MCF 10A (cell line): ENCODE results near the gene PARD3B. TPM values are rescaled to one million over a fixed set of nuclear protein-coding genes. Genes with fewer than 3 reads are reported as not detected.

ENCODE experiments used
- BruUV-seq: library from RNA; stranded (reverse); fragments of 400-500 nt; replicated peaks from 2 replicates; lab custom pipeline; 2021; lab: Mats Ljungman, UMichigan
- CTCF ChIA-PET: fragments of 300-600 bp; sonication (Branson Sonifier 250); formaldehyde crosslinking; extraction: SDS; loops from one replicate; lab custom pipeline; 2021; ENCODE audit warnings: antibody characterized with exemption, inconsistent platforms; lab: Yijun Ruan, JAX
- POLR2A ChIA-PET: fragments of 300-600, 350-650 bp; sonication (Branson Sonifier 250); formaldehyde crosslinking; extraction: SDS; loops from one replicate; lab custom pipeline; 2020; ENCODE audit warnings: antibody characterized with exemption, inconsistent platforms; lab: Yijun Ruan, JAX
- DNase-seq: peaks from one replicate; pipeline ENCODE4 v3.0.0-alpha.2; 2018; ENCODE audit not compliant: unreplicated experiment
- H3K27ac Mint-ChIP-seq: one replicate; pipeline ENCODE4 v1.8.0; 2022; ENCODE audit warnings: mild to moderate bottlenecking, low read depth, mixed read lengths; ENCODE audit not compliant: unreplicated experiment
- H3K27me3 Mint-ChIP-seq: one replicate; pipeline ENCODE4 v1.8.0; 2022; ENCODE audit warnings: mixed read lengths; ENCODE audit not compliant: insufficient read depth, unreplicated experiment
- H3K36me3 Mint-ChIP-seq: one replicate; pipeline ENCODE4 v1.8.0; 2022; ENCODE audit warnings: mild to moderate bottlenecking, moderate library complexity, mixed read lengths; ENCODE audit not compliant: insufficient read depth, unreplicated experiment
- H3K4me1 Mint-ChIP-seq: one replicate; pipeline ENCODE4 v1.8.0; 2022; ENCODE audit warnings: mixed read lengths; ENCODE audit not compliant: insufficient read depth, unreplicated experiment
- H3K4me3 Mint-ChIP-seq: one replicate; pipeline ENCODE4 v1.8.0; 2022; ENCODE audit warnings: mild to moderate bottlenecking, moderate library complexity, mixed read lengths; ENCODE audit not compliant: unreplicated experiment
- H3K9me3 Mint-ChIP-seq: one replicate; pipeline ENCODE4 v1.8.0; 2022; ENCODE audit warnings: mixed read lengths; ENCODE audit not compliant: unreplicated experiment
- intact Hi-C: fragments of 100-400 bp; cut with micrococcal nuclease; formaldehyde crosslinking; loops from 2 replicates; pipeline ENCODE4 v1.14.1; 2022
- total RNA-seq: library from RNA; stranded (reverse); gene quantifications from 2 replicates; pipeline ENCODE4 v1.2.3, GENCODE V29; 2022
- TF ChIP-seq, protein P1 (sequence below): fragments of 200-600 bp; IDR thresholded peaks from one replicate; pipeline ENCODE4 v1.8.0; 2022; ENCODE audit warnings: antibody characterized with exemption, mild to moderate bottlenecking; ENCODE audit not compliant: unreplicated experiment

Gene PARD3B
- total RNA-seq, 1 experiment from 2014 or later = 11.6 TPM

DNA sequence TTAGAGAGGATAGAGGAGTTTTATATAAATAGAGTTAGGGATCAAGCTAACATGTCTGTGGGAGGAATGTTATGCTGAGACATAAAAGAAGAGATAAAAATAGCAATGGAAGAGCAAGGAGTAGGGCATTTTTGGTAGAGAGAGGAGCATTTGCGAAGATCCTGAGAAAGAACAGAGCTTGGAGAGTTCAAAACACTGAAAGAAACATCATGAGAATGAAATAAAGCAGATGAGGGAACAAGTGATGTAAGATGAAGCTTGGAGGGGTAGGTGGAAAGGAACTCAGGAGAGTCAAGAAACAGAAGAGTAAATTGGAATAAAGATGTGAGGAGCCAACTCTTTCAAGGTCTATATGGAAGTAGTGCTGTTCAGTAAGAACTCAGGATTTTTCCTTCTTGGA is 308.6 kb downstream of the PARD3B start:
- H3K4me1 Mint-ChIP-seq = no peaks in the 10 kb centered on the region
- DNase-seq = no peak
- BruUV-seq = no TSS peak
- no peak overlapping the region for H3K4me3 Mint-ChIP-seq
- CTCF ChIA-PET = no interaction called here
- H3K27me3 Mint-ChIP-seq = no peaks in the 10 kb centered on the region
- H3K27ac Mint-ChIP-seq = no peak overlapping the region
- TF ChIP-seq, protein P1, sequence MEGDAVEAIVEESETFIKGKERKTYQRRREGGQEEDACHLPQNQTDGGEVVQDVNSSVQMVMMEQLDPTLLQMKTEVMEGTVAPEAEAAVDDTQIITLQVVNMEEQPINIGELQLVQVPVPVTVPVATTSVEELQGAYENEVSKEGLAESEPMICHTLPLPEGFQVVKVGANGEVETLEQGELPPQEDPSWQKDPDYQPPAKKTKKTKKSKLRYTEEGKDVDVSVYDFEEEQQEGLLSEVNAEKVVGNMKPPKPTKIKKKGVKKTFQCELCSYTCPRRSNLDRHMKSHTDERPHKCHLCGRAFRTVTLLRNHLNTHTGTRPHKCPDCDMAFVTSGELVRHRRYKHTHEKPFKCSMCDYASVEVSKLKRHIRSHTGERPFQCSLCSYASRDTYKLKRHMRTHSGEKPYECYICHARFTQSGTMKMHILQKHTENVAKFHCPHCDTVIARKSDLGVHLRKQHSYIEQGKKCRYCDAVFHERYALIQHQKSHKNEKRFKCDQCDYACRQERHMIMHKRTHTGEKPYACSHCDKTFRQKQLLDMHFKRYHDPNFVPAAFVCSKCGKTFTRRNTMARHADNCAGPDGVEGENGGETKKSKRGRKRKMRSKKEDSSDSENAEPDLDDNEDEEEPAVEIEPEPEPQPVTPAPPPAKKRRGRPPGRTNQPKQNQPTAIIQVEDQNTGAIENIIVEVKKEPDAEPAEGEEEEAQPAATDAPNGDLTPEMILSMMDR = no peak
- POLR2A ChIA-PET = no interaction called here
- intact Hi-C loops = no loop called here
- no peaks in the 10 kb centered on the region for H3K9me3 Mint-ChIP-seq
- no peaks in the 10 kb centered on the region for H3K36me3 Mint-ChIP-seq

- CTCF ChIA-PET = interaction anchor here (0.6 kb wide), 1 partner anchor 798 kb away, joined by 3 read pairs; no protein-coding TSS in a partner anchor
- H3K9me3 Mint-ChIP-seq = no peaks in the 10 kb centered on the region
- TF ChIP-seq, protein P1 = no peak
- no TSS peak for BruUV-seq
- H3K27me3 Mint-ChIP-seq = no peaks in the 10 kb centered on the region
- no peak for DNase-seq
- no peaks in the 10 kb centered on the region for H3K4me1 Mint-ChIP-seq
- POLR2A ChIA-PET = interaction anchor here (0.6 to 0.7 kb wide), 2 partner anchors 31 to 101 kb away, joined by 3 to 4 read pairs; no protein-coding TSS in a partner anchor
- intact Hi-C loops = no loop called here
- no peaks in the 10 kb centered on the region for H3K36me3 Mint-ChIP-seq
- H3K27ac Mint-ChIP-seq = no peak overlapping the region
- no peak overlapping the region for H3K4me3 Mint-ChIP-seq
Observed at GRCh38 chr2:204860274-204860673, 315.0 kb downstream of the PARD3B start.

DNA sequence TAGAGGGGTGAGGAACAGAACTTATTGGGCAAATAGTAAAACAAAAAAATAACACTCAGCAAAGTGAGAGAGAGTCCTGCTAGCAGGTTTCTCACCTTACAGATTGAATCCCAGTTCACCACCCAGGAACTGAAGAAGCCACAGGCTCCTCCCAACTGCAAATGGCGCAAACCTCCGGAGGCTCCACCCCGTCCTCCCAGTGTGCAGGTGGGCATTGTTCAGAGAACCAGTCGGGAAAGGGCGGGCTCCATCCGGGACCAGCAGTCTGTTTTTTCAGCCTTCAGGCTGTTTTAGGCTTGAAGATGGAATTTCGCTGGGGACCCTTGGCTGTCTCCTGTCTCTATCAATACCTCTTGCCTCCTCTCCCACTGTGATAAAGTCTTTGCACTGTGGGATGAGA is 317.5 kb downstream of the PARD3B start:
- TF ChIP-seq, protein P1 = no peak
- no peaks in the 10 kb centered on the region for H3K4me1 Mint-ChIP-seq
- no peak overlapping the region for H3K27ac Mint-ChIP-seq
- BruUV-seq = no TSS peak
- intact Hi-C loops = no loop called here
- ChIA-PET CTCF (interaction anchor here (0.6 kb wide), 1 partner anchor 384 kb away, joined by 3 read pairs; no protein-coding TSS in a partner anchor), POLR2A (no interaction called here)
- H3K9me3 Mint-ChIP-seq = no peaks in the 10 kb centered on the region
- no peak overlapping the region for H3K4me3 Mint-ChIP-seq
- H3K36me3 Mint-ChIP-seq = no peaks in the 10 kb centered on the region
- H3K27me3 Mint-ChIP-seq = no peaks in the 10 kb centered on the region
- no peak for DNase-seq

DNA sequence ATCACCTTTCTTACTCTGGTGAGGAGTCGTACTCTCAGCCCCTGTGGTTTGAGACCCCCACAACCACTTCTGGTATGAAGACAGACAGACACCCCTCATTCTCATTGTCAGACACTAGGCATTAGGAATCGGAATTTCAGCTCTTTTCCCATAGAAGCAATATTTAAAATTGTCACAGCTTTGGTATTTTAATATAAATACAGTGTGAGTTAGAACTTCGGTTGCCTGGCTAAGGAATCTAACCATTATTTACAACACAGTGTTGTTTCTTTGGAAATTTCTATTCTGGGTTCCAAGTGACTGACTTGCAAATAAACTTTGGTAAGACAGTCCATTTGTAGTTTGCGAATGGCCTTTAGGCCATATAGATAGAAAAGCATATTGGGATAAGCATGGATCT is 318.1 kb downstream of the PARD3B start:
- TF ChIP-seq, protein P1 = no peak
- ChIA-PET CTCF (no interaction called here), POLR2A (no interaction called here)
- DNase-seq = no peak
- Mint-ChIP-seq H3K4me3 (no peak overlapping the region), H3K9me3 (no peaks in the 10 kb centered on the region), H3K36me3 (no peaks in the 10 kb centered on the region), H3K4me1 (no peaks in the 10 kb centered on the region), H3K27ac (no peak overlapping the region), H3K27me3 (no peaks in the 10 kb centered on the region)
- BruUV-seq = no TSS peak
- intact Hi-C loops = no loop called here
